DOHH2 (cell line): ENCODE data around the gene GPRC5C.

Source experiments
- H3F3A ChIP-seq: fragments of 200-600 bp; sonication (generic), shearing (Covaris generic); 2 replicates; pipeline ENCODE4 v1.6.0; 2016; ENCODE audit warnings: antibody characterized with exemption, mild to moderate bottlenecking; ENCODE audit not compliant: control insufficient read depth, insufficient read depth
- H3K27ac ChIP-seq: fragments of 200-600 bp; sonication (generic); 2 replicates; pipeline ENCODE4 v1.5.1; 2014; ENCODE audit warnings: low read depth, mild to moderate bottlenecking, low read length, moderate library complexity
- H3K27me3 ChIP-seq: fragments of 200-600 bp; sonication (generic); 2 replicates; pipeline ENCODE4 v1.6.1; 2014; ENCODE audit warnings: mild to moderate bottlenecking, low read length, mixed read lengths; ENCODE audit not compliant: control insufficient read depth
- H3K36me3 ChIP-seq: fragments of 200-600 bp; sonication (generic); 2 replicates; pipeline ENCODE4 v1.6.1; 2014; ENCODE audit warnings: mild to moderate bottlenecking, low read length, moderate library complexity, mixed read lengths; ENCODE audit not compliant: control insufficient read depth
- H3K4me1 ChIP-seq: fragments of 200-600 bp; sonication (generic); 2 replicates; pipeline ENCODE4 v1.6.1; 2014; ENCODE audit warnings: mild to moderate bottlenecking, low read length, mixed read lengths; ENCODE audit not compliant: control insufficient read depth
- H3K4me2 ChIP-seq: fragments of 200-600 bp; sonication (generic); 2 replicates; pipeline ENCODE4 v1.6.0; 2014; ENCODE audit warnings: mild to moderate bottlenecking, low read length, moderate library complexity
- H3K4me3 ChIP-seq: fragments of 200-600 bp; sonication (generic); 2 replicates; pipeline ENCODE4 v1.5.1; 2014; ENCODE audit warnings: mild to moderate bottlenecking, low read length, mixed read lengths
- H3K79me2 ChIP-seq: fragments of 200-600 bp; sonication (generic); 2 replicates; pipeline ENCODE4 v1.6.1; 2014; ENCODE audit warnings: mild to moderate bottlenecking, low read length, mixed read lengths; ENCODE audit not compliant: control insufficient read depth
- H3K9me2 ChIP-seq: fragments of 200-600 bp; sonication (generic); replicated peaks from 2 replicates; pipeline ENCODE4 v1.6.1; 2014; ENCODE audit warnings: mild to moderate bottlenecking, low read length, mixed read lengths; ENCODE audit not compliant: control insufficient read depth
- H3K9me3 ChIP-seq: fragments of 200-600 bp; sonication (generic); 2 replicates; pipeline ENCODE4 v1.6.1; 2014; ENCODE audit warnings: antibody characterized with exemption, low read length, mixed read lengths; ENCODE audit not compliant: control insufficient read depth, insufficient read depth
- H4K20me1 ChIP-seq: fragments of 200-600 bp; sonication (generic); 2 replicates; pipeline ENCODE4 v1.6.0; 2014; ENCODE audit warnings: low read depth, mild to moderate bottlenecking, antibody characterized with exemption, low read length, moderate library complexity; ENCODE audit not compliant: control insufficient read depth, insufficient read depth
- EZH2phosphoT487 ChIP-seq: fragments of 200-600 bp; sonication (generic); IDR thresholded peaks from 2 replicates; pipeline ENCODE4 v1.6.1; 2017; ENCODE audit warnings: borderline replicate concordance, mild to moderate bottlenecking, antibody characterized with exemption, low read length, moderate library complexity, mixed read lengths
- TF ChIP-seq, protein P1 (sequence below): fragments of 200-600 bp; sonication (generic); IDR thresholded peaks from one replicate; pipeline ENCODE4 v1.5.1; 2014; ENCODE audit warnings: antibody characterized with exemption, mild to moderate bottlenecking, low read depth, low read length; ENCODE audit not compliant: poor library complexity, severe bottlenecking

Gene GPRC5C

DNA sequence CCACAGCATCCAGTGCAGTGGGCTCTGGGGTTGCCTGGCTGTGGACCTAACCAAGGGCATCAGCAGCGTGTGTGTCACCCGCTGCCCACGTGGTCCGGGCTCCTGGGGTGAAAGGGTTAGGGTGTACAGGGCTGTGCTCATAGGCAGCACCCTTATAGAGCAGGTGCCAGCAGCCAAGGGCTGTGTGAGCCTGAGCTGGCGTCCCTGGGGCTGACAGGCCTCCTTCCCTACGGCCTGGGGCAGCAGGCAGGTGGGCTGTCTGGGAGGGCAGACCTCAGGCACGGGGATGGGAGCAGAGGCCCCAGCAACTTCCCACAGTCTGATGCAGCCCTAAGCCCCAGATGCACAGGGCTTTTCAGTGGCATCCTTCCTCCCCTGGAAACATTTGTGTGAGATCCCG, 48.4 kb downstream of the GPRC5C start:
- H3K4me1 ChIP-seq = no peaks in the 10 kb centered on the region
- H3K4me2 ChIP-seq = no peak overlapping the region
- no peaks in the 10 kb centered on the region for H3F3A ChIP-seq
- no peak overlapping the region for H3K27ac ChIP-seq
- no peaks in the 10 kb centered on the region for H3K9me2 ChIP-seq
- no peaks in the 10 kb centered on the region; the same call in 1 of the 2 replicates for H3K27me3 ChIP-seq
- H3K79me2 ChIP-seq = no peaks in the 10 kb centered on the region
- no peak overlapping the region for H3K4me3 ChIP-seq
- no peaks in the 10 kb centered on the region for H3K9me3 ChIP-seq
- no peaks in the 10 kb centered on the region for H3K36me3 ChIP-seq
- TF ChIP-seq, protein P1, sequence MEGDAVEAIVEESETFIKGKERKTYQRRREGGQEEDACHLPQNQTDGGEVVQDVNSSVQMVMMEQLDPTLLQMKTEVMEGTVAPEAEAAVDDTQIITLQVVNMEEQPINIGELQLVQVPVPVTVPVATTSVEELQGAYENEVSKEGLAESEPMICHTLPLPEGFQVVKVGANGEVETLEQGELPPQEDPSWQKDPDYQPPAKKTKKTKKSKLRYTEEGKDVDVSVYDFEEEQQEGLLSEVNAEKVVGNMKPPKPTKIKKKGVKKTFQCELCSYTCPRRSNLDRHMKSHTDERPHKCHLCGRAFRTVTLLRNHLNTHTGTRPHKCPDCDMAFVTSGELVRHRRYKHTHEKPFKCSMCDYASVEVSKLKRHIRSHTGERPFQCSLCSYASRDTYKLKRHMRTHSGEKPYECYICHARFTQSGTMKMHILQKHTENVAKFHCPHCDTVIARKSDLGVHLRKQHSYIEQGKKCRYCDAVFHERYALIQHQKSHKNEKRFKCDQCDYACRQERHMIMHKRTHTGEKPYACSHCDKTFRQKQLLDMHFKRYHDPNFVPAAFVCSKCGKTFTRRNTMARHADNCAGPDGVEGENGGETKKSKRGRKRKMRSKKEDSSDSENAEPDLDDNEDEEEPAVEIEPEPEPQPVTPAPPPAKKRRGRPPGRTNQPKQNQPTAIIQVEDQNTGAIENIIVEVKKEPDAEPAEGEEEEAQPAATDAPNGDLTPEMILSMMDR = no peak
- TF ChIP-seq EZH2phosphoT487 = no peak
- H4K20me1 ChIP-seq = no peaks in the 10 kb centered on the region

DNA sequence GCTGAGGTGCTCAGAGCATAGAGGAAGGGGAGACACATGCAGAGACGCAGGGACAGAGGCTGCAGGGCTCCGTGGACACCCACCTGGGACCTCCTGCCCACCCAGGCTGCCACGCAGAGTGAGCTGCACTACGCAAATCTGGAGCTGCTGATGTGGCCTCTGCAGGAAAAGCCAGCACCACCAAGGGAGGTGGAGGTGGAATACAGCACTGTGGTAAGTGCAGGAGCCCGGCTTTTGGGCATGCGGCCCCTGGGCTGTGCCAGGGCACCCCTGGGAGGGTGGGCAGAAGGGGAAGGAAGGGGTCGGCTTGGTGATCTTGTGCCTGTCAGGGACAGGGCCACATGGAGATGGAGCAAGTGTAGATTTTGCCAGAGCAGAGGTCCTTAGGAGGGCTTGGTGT, 49.7 kb downstream of the GPRC5C start:
- TF ChIP-seq, protein P1 = no peak
- no peak for TF ChIP-seq EZH2phosphoT487
- H3K27ac ChIP-seq = no peak overlapping the region
- no peaks in the 10 kb centered on the region for H3K79me2 ChIP-seq
- H3K36me3 ChIP-seq = no peaks in the 10 kb centered on the region
- H3F3A ChIP-seq = no peaks in the 10 kb centered on the region
- no peaks in the 10 kb centered on the region for H3K4me1 ChIP-seq
- no peaks in the 10 kb centered on the region; the same call in 1 of the 2 replicates for H3K27me3 ChIP-seq
- no peak overlapping the region for H3K4me3 ChIP-seq
- H3K9me2 ChIP-seq = no peaks in the 10 kb centered on the region
- H3K9me3 ChIP-seq = no peaks in the 10 kb centered on the region
- H4K20me1 ChIP-seq = no peaks in the 10 kb centered on the region
- H3K4me2 ChIP-seq = no peak overlapping the region

DNA sequence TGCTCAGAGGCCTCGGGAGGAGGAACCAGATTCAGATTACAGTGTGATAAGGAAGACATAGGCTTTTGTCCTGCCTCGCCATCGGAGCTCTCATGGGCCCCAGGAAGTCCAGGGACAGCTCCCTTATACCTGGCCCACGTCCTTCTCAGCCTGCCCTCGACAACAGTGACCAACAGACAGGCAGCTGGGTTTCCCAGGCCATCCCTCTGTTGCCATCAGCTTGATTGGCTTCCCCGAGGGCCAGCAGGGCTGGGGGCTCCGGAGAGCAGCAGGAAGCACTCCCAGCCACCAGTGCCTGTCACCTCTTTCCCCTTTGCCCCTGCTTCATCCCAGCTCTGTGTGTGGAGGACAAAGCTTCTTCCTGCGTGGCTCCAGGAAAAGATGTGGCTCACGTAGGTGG, 52.2 kb downstream of the GPRC5C start:
- no peaks in the 10 kb centered on the region for H3K36me3 ChIP-seq
- TF ChIP-seq EZH2phosphoT487 = no peak
- TF ChIP-seq, protein P1 = no peak
- H3K27ac ChIP-seq = no peak overlapping the region
- H3K9me2 ChIP-seq = no peaks in the 10 kb centered on the region
- H3K9me3 ChIP-seq = no peaks in the 10 kb centered on the region
- no peaks in the 10 kb centered on the region for H3K79me2 ChIP-seq
- no peaks in the 10 kb centered on the region for H3K4me1 ChIP-seq
- no peak overlapping the region for H3K4me3 ChIP-seq
- no peak overlapping the region for H3K4me2 ChIP-seq
- H3K27me3 ChIP-seq = no peaks in the 10 kb centered on the region; the same call in 1 of the 2 replicates
- H3F3A ChIP-seq = no peaks in the 10 kb centered on the region
- H4K20me1 ChIP-seq = no peaks in the 10 kb centered on the region
